H1 (cell line): Measurements from ENCODE around the gene CUL1. TPM values are rescaled to one million over a fixed set of nuclear protein-coding genes. Genes with fewer than 3 reads are reported as not detected.

ENCODE experiments used
- CTCF ChIA-PET: fragments of 300-600 bp; sonication (Branson Sonifier 250); formaldehyde crosslinking; loops from one replicate; lab custom pipeline; 2021; ENCODE audit not compliant: partially characterized antibody; lab: Charles Lee
- POLR2A ChIA-PET: fragments of 300-600 bp; sonication (Branson Sonifier 250); formaldehyde crosslinking; loops from one replicate; lab custom pipeline; 2021; ENCODE audit warnings: inconsistent platforms; ENCODE audit not compliant: partially characterized antibody; lab: Charles Lee
- DNase-seq, 2 experiments: peaks; one replicate each; pipeline versions ENCODE4 v3.0.0 to v3.0.0-alpha.2; 2010 to 2022; ENCODE audit warnings: low spot score in 2 of 2, low read depth in 1 of 2, mixed read lengths in 1 of 2
- FAIRE-seq: peaks from 2 replicates; lab custom pipeline; 2011; peaks lifted over from hg19 to GRCh38; lab: Jason Lieb, UNC
- H2AFZ ChIP-seq: 2 replicates; pipeline ENCODE4 v1.8.1; 2012; ENCODE audit warnings: low read length, inconsistent platforms
- H2AK5ac ChIP-seq: 2 replicates; pipeline ENCODE4 v1.6.1; 2013; ENCODE audit warnings: low read depth, low read length
- H2BK120ac ChIP-seq: replicated peaks from 2 replicates; pipeline ENCODE3; 2013; ENCODE audit warnings: low read depth, low read length, inconsistent platforms
- H2BK12ac ChIP-seq: 2 replicates; pipeline ENCODE4 v1.6.1; 2013; ENCODE audit warnings: low read depth, low read length
- H2BK15ac ChIP-seq: 2 replicates; pipeline ENCODE4 v1.6.1; 2013; ENCODE audit warnings: low read length
- H2BK20ac ChIP-seq: 2 replicates; pipeline ENCODE4 v1.6.1; 2013; ENCODE audit warnings: low read length
- H2BK5ac ChIP-seq: 2 replicates; pipeline ENCODE4 v1.6.1; 2013; ENCODE audit warnings: low read depth, low read length
- H3K14ac ChIP-seq: 2 replicates; pipeline ENCODE4 v1.6.1; 2013; ENCODE audit warnings: inconsistent platforms; ENCODE audit not compliant: insufficient read length
- H3K18ac ChIP-seq: 2 replicates; pipeline ENCODE4 v1.6.1; 2013; ENCODE audit warnings: low read length; ENCODE audit errors: extremely low read depth
- H3K23ac ChIP-seq: 2 replicates; pipeline ENCODE4 v1.6.1; 2013; ENCODE audit warnings: inconsistent platforms; ENCODE audit not compliant: insufficient read length
- H3K23me2 ChIP-seq: 2 replicates; pipeline ENCODE4 v1.6.1; 2013; ENCODE audit warnings: low read depth, low read length
- H3K27ac ChIP-seq: 2 replicates; pipeline ENCODE4 v1.6.1; 2011; ENCODE audit warnings: low read depth, low read length, inconsistent platforms
- H3K27me3 ChIP-seq, 4 experiments: replicated peaks in 1 of 4; 1 replicate in 1 of 4; 2 replicates in 3 of 4; pipeline versions ENCODE4 v1.6.1 to v1.8.1; 2011 to 2013; ENCODE audit warnings: low read length in 3 of 4, mild to moderate bottlenecking in 3 of 4, inconsistent platforms in 2 of 4, mixed read lengths in 2 of 4, moderate library complexity in 1 of 4; ENCODE audit not compliant: control insufficient read depth in 3 of 4, insufficient read depth in 3 of 4; ENCODE audit errors: extremely low read depth in 1 of 4
- H3K36me3 ChIP-seq, 4 experiments: 2 replicates each; pipeline versions ENCODE4 v1.6.1 to v1.8.1; 2011 to 2013; ENCODE audit warnings: mild to moderate bottlenecking in 4 of 4, low read length in 3 of 4, moderate library complexity in 2 of 4, control low read depth in 1 of 4, inconsistent platforms in 1 of 4; ENCODE audit not compliant: insufficient read depth in 4 of 4, control insufficient read depth in 2 of 4
- H3K4ac ChIP-seq: replicated peaks from 2 replicates; pipeline ENCODE3; 2013; ENCODE audit warnings: low read length, low read depth, mixed read lengths, inconsistent platforms; ENCODE audit not compliant: insufficient read length
- H3K4me1 ChIP-seq, 4 experiments: replicated peaks in 1 of 4; 1 replicate in 1 of 4; 2 replicates in 3 of 4; pipeline versions ENCODE4 v1.6.1 to v1.8.1; 2011 to 2013; ENCODE audit warnings: low read length in 3 of 4, inconsistent platforms in 2 of 4, mixed read lengths in 1 of 4; ENCODE audit not compliant: insufficient read depth in 4 of 4, control insufficient read depth in 3 of 4
- H3K4me2 ChIP-seq, 2 experiments: 2 replicates each; pipeline versions ENCODE4 v1.6.1 to v1.8.1; 2011 to 2013; ENCODE audit warnings: low read depth in 2 of 2, low read length in 2 of 2, control low read depth in 1 of 2, inconsistent platforms in 1 of 2, mild to moderate bottlenecking in 1 of 2; ENCODE audit not compliant: insufficient read depth in 1 of 2
- H3K4me3 ChIP-seq, 4 experiments: fragments of 200-600, 300-600 bp in 1 of 4; sonication (generic), shearing (Covaris generic), sonication (Bioruptor Twin) in 1 of 4; 2 replicates each; pipeline versions ENCODE4 v1.5.1 to v1.8.1; 2011 to 2016; ENCODE audit warnings: low read length in 4 of 4, low read depth in 3 of 4, control low read depth in 2 of 4, inconsistent platforms in 2 of 4, mild to moderate bottlenecking in 2 of 4, mixed read lengths in 1 of 4, moderate library complexity in 1 of 4; ENCODE audit not compliant: insufficient read depth in 2 of 4; ENCODE audit errors: extremely low read depth in 1 of 4
- H3K56ac ChIP-seq: replicated peaks from 2 replicates; pipeline ENCODE3; 2013; ENCODE audit warnings: low read depth, mild to moderate bottlenecking, mixed read lengths, low read length, inconsistent platforms; ENCODE audit not compliant: insufficient read length
- H3K79me1 ChIP-seq: 2 replicates; pipeline ENCODE4 v1.6.1; 2013; ENCODE audit warnings: low read depth, low read length, control low read depth
- H3K79me2 ChIP-seq, 2 experiments: 2 replicates each; pipeline versions ENCODE4 v1.6.1 to v1.8.1; 2012 to 2013; ENCODE audit warnings: low read length in 2 of 2, mild to moderate bottlenecking in 2 of 2, inconsistent platforms in 1 of 2; ENCODE audit not compliant: insufficient read depth in 2 of 2, control insufficient read depth in 1 of 2
- H3K9ac ChIP-seq, 4 experiments: replicated peaks in 1 of 4; 1 replicate in 1 of 4; 2 replicates in 3 of 4; pipeline versions ENCODE4 v1.6.1 to v1.8.1; 2011 to 2013; ENCODE audit warnings: low read depth in 3 of 4, low read length in 3 of 4, control low read depth in 2 of 4, mild to moderate bottlenecking in 2 of 4, moderate library complexity in 2 of 4, inconsistent platforms in 1 of 4; ENCODE audit errors: extremely low read depth in 1 of 4
- H3K9me3 ChIP-seq, 2 experiments: 2 replicates each; pipeline versions ENCODE4 v1.6.1 to v1.8.1; 2012 to 2013; ENCODE audit warnings: mild to moderate bottlenecking in 2 of 2, moderate library complexity in 2 of 2, control low read depth in 1 of 2, inconsistent platforms in 1 of 2, low read depth in 1 of 2, low read length in 1 of 2, mixed read lengths in 1 of 2; ENCODE audit not compliant: insufficient read depth in 2 of 2
- H4K20me1 ChIP-seq, 2 experiments: replicated peaks in 1 of 2; 2 replicates each; pipeline versions ENCODE3 to v1.8.1; 2011 to 2013; ENCODE audit warnings: inconsistent platforms in 2 of 2, low read length in 2 of 2, mild to moderate bottlenecking in 1 of 2; ENCODE audit not compliant: insufficient read depth in 2 of 2, control insufficient read depth in 1 of 2
- H4K5ac ChIP-seq: 2 replicates; pipeline ENCODE4 v1.6.1; 2013; ENCODE audit warnings: low read length, low read depth, mixed read lengths, inconsistent platforms; ENCODE audit not compliant: insufficient read length
- H4K8ac ChIP-seq: 2 replicates; pipeline ENCODE4 v1.8.0; 2013; ENCODE audit warnings: mild to moderate bottlenecking, moderate library complexity, low read length, inconsistent platforms; ENCODE audit not compliant: insufficient read depth; ENCODE audit errors: extremely low read depth
- H4K91ac ChIP-seq: replicated peaks from 2 replicates; pipeline ENCODE3; 2013; ENCODE audit warnings: low read length, mixed read lengths, inconsistent platforms; ENCODE audit not compliant: insufficient read length
- CHD2 ChIP-seq: IDR thresholded peaks from 2 replicates; pipeline ENCODE4 v1.6.1; 2012; ENCODE audit warnings: low read length, improper control_type of control experiment
- EGR1 ChIP-seq: IDR thresholded peaks from 2 replicates; pipeline ENCODE4 v1.6.1; 2011; ENCODE audit warnings: low read depth, low read length, borderline replicate concordance
- EP300 ChIP-seq, 2 experiments: IDR thresholded peaks; 1 replicate in 1 of 2; 2 replicates in 1 of 2; pipeline ENCODE4 v1.6.1; 2011 to 2012; ENCODE audit warnings: low read depth in 2 of 2, low read length in 2 of 2, mild to moderate bottlenecking in 2 of 2, borderline replicate concordance in 1 of 2, inconsistent platforms in 1 of 2, moderate library complexity in 1 of 2
- GABPA ChIP-seq: IDR thresholded peaks from 2 replicates; pipeline ENCODE4 v1.6.1; 2011; ENCODE audit warnings: mild to moderate bottlenecking, low read length, moderate library complexity, borderline replicate concordance; ENCODE audit not compliant: insufficient read depth
- POU5F1 ChIP-seq: IDR thresholded peaks from 2 replicates; pipeline ENCODE4 v1.6.1; 2011; ENCODE audit warnings: low read depth, mild to moderate bottlenecking, low read length, moderate library complexity
- SIX5 ChIP-seq: IDR thresholded peaks from 2 replicates; pipeline ENCODE4 v1.6.1; 2011; ENCODE audit warnings: mild to moderate bottlenecking, low read depth, low read length
- SP1 ChIP-seq: IDR thresholded peaks from 2 replicates; pipeline ENCODE4 v1.6.1; 2011; ENCODE audit warnings: low read depth, low read length
- TAF1 ChIP-seq: IDR thresholded peaks from 2 replicates; pipeline ENCODE4 v1.6.1; 2011; ENCODE audit warnings: mild to moderate bottlenecking, low read depth, low read length
- TBP ChIP-seq: IDR thresholded peaks from 2 replicates; pipeline ENCODE4 v1.6.1; 2011; ENCODE audit warnings: low read depth, low read length, improper control_type of control experiment
- TEAD4 ChIP-seq: IDR thresholded peaks from 2 replicates; pipeline ENCODE4 v1.6.1; 2012; ENCODE audit warnings: low read depth, low read length, inconsistent platforms, mixed read lengths
- YY1 ChIP-seq: IDR thresholded peaks from 2 replicates; pipeline ENCODE4 v1.6.1; 2011; ENCODE audit warnings: low read depth, mild to moderate bottlenecking, low read length
- WGBS, 2 experiments: shearing (Covaris generic) in 1 of 2; methylation state at CpG; one replicate each; pipeline versions ENCODE4 v1.1.6 to v1.1.7; 2013 to 2015; ENCODE audit warnings: low lambda C conversion rate in 2 of 2, mixed read lengths in 2 of 2, inconsistent platforms in 1 of 2, low coverage in 1 of 2, missing lambda C conversion rate in 1 of 2; ENCODE audit not compliant: insufficient replicate concordance in 2 of 2, insufficient coverage in 1 of 2, insufficient read length in 1 of 2; ENCODE audit errors: extremely low coverage in 1 of 2, missing lambda C conversion rate in 1 of 2; 5-methylcytosine and 5-hydroxymethylcytosine counted together
- polyA plus RNA-seq, 7 experiments: library from polyadenylated mRNA; depleted of rRNA in 3 of 7; stranded (reverse) in 5 of 7; unstranded in 2 of 7; fragments of >200 nt in 5 of 7; fragments of 200-250 nt in 2 of 7; gene quantifications; 1 replicate in 5 of 7; 2 replicates in 1 of 7; 4 replicates in 1 of 7; pipeline versions ENCODE4 v1.2.1 to v1.2.3, GENCODE V29; 2011 to 2013; ENCODE audit warnings: missing spikeins in 2 of 7, mixed read lengths in 2 of 7
- total RNA-seq: library from RNA; stranded (reverse); fragmentation: NEBNext Ultra II Directional; extraction: Animal tissue kit (Norgen Biotek cat#: 25700); gene quantifications from 2 replicates; pipeline ENCODE4 v1.2.1, GENCODE V29; 2021
- TF ChIP-seq, protein P1 (sequence below): IDR thresholded peaks from 2 replicates; pipeline ENCODE4 v1.6.1; 2011; ENCODE audit warnings: low read depth, mild to moderate bottlenecking, low read length; ENCODE audit not compliant: insufficient read depth

The CUL1 gene
- total and polyA plus RNA-seq, 2 of the 8 experiments (the other 6 are each of a cell fraction or from before 2014, with no cell fraction given) = 33.0 to 77.3 TPM

DNA sequence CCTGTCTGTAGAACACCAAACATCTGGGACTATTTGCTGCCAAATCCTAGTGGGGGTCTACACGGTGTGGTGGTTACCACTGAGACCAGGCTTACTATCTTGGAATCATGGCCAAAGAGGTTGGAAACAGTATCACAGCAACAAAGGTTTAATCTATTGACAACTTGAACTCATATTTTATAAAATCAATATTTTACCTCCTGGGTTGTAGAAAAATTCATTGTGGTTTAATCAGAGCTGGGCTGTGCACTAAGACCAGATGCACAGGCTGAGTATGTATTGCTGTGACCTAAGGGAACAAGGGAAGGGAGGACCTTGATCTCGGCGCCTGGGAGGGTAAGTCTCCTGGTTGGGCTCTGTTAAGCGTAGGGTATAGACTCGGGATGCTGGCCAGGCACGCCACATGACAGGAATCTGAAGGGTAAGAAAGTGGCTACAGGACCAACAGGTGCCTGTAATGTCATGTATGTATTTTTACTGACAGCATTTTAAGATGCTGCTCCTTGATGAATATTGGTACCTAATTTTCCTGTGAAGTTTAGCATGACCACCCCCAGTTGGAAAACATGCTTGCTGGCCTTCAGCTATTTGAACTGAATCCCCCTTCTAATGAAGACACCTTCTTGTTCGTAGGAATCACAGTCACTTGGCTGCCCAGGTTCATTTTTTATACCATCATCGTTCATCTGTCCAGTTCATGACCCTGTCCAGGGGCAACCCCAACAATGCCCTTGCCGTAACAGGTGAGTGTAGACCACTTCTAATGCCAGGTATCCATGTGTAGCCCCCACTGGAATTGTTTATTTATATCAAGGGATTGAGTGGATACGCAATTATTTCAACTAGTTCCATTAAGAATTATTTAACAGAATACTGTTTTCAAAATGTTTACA, 105.9 kb downstream of the CUL1 start:
- CTCF ChIA-PET = interaction anchor here (0.6 to 1.4 kb wide), 7 partner anchors 10 to 614 kb away, joined by 3 to 4 read pairs (median 3); no protein-coding TSS in a partner anchor
- Histone ChIP-seq H2BK15ac (no peak overlapping the region), H3K4me3 (no peak overlapping the region), H3K79me1 (no peaks in the 10 kb centered on the region), H2AK5ac (no peak overlapping the region), H4K91ac (no peak overlapping the region), H3K14ac (no peak overlapping the region), H2BK12ac (no peak overlapping the region), H4K5ac (no peak overlapping the region), H3K9me3 (no peaks in the 10 kb centered on the region), H3K4me2 (no peak overlapping the region), H3K79me2 (no peaks in the 10 kb centered on the region), H3K18ac (no peak overlapping the region), H3K4ac (no peak overlapping the region), H3K9ac (no peak overlapping the region), H3K23me2 (no peaks in the 10 kb centered on the region), H2AFZ (no peak overlapping the region), H3K27ac (no peak overlapping the region), H2BK5ac (no peak overlapping the region), H4K20me1 (peaks cover 0 to 2% of the 10 kb centered on the region in 2 experiments), H3K36me3 (peaks cover 4 to 49% (median 25%) of the 10 kb centered on the region in 4 experiments; a peak in 7 of 8 replicates), H4K8ac (no peak overlapping the region), H3K23ac (no peak overlapping the region), H3K4me1 (peaks cover 0 to 8% (median 7%) of the 10 kb centered on the region in 4 experiments; a peak in 6 of 7 replicates), H2BK120ac (no peak overlapping the region), H2BK20ac (no peak overlapping the region), H3K56ac (no peak overlapping the region), H3K27me3 (no peaks in the 10 kb centered on the region)
- POLR2A ChIA-PET = interaction anchor here (0.6 to 1.3 kb wide), 2 partner anchors 17 to 163 kb away, joined by 3 to 4 read pairs; no protein-coding TSS in a partner anchor
- DNase-seq = no peak
- no peak for FAIRE-seq
- 83% methylated on average over 10 of the region's 10 CpGs; no CpG with 5 or more reads in 1 of the 2 experiments for WGBS, 2 experiments
- TF ChIP-seq SP1 (no peak), SIX5 (no peak), EP300 (IDR thresholded peaks at IDR 0.05; ENCODE audit: borderline replicate concordance in 1 of 2, low read depth in 2 of 2, low read length in 2 of 2) (no peak), GABPA (no peak), YY1 (no peak), TEAD4 (no peak), CHD2 (no peak), EGR1 (no peak), POU5F1 (no peak), TBP (no peak), TAF1 (no peak)
- TF ChIP-seq, protein P1, sequence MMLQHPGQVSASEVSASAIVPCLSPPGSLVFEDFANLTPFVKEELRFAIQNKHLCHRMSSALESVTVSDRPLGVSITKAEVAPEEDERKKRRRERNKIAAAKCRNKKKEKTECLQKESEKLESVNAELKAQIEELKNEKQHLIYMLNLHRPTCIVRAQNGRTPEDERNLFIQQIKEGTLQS = no peak
